ENCODE data around the gene FOXO6. TPM values are rescaled to one million over a fixed set of nuclear protein-coding genes. Genes with fewer than 3 reads are reported as not detected.

FOXO6 gene
- total RNA-seq, 8 experiments from 2014 or later, result 0.36 to 3.6 (median 1.3) TPM

- H3K4me3 ChIP-seq, result no peak overlapping the region
- no peak overlapping the region for H3K27ac ChIP-seq
- peaks cover 22 to 44% of the 10 kb centered on the region in 2 donors for H3K4me1 ChIP-seq (replicated peaks in 1 of 2)
- in situ Hi-C loops (cut with MboI; ENCODE audit: low pct_unique_long_range_greater_than_20kb in 2 of 9, low sequenced_read_pairs in 9 of 9, unreplicated experiment in 9 of 9), result no loop called here
- ATAC-seq (replicated peaks in 6 of 8), result no peak
- WGBS, 10 experiments, result 71 to 100% (median 90%) methylated on average over 1 to 6 of the region's 10 CpGs; no CpG with 5 or more reads in 4 of the 10 experiments
These were observed 1.8 kb upstream of the FOXO6 start for GRCh38 chr1:41359211-41360073.

- Histone ChIP-seq H3K4me3 (peak overlapping the region in 4 of 5 donors; percentile 4 to 75 (median 32)), H3K27ac (no peak overlapping the region), H3K4me1 (replicated peaks in 1 of 2) (peaks cover 28 to 51% of the 10 kb centered on the region in 2 donors)
- peak in 5 of 8 experiments; percentile 1 to 21 (median 2) for ATAC-seq (replicated peaks in 6 of 8)
- in situ Hi-C loops (cut with MboI; ENCODE audit: low pct_unique_long_range_greater_than_20kb in 2 of 9, low sequenced_read_pairs in 9 of 9, unreplicated experiment in 9 of 9), result no loop called here
- WGBS, 10 experiments, result 30 to 80% (median 50%) methylated on average over 1 to 12 of the region's 12 CpGs; no CpG with 5 or more reads in 1 of the 10 experiments
These were observed 1.0 kb upstream of the FOXO6 start for GRCh38 chr1:41360074-41360785.

GRCh38 chr1:41361495-41362356, 492 bp downstream of the FOXO6 start:
- peak overlapping the region; percentile 8 to 28 for H3K27ac ChIP-seq
- H3K4me3 ChIP-seq, result peak overlapping the region; percentile 46 to 75 (median 50)
- in situ Hi-C loops (cut with MboI; ENCODE audit: low pct_unique_long_range_greater_than_20kb in 2 of 9, low sequenced_read_pairs in 9 of 9, unreplicated experiment in 9 of 9), result no loop called here
- WGBS, 10 experiments, result 0 to 2% (median 0%) methylated on average over 1 to 15 of the region's 113 CpGs; no CpG with 5 or more reads in 7 of the 10 experiments
- H3K4me1 ChIP-seq (replicated peaks in 1 of 2), result peaks cover 43 to 64% of the 10 kb centered on the region in 2 donors
- peak; percentile 1 to 21 (median 8) for ATAC-seq (replicated peaks in 6 of 8)

- Histone ChIP-seq H3K4me1 (replicated peaks in 1 of 2) (peaks cover 46 to 66% of the 10 kb centered on the region in 2 donors), H3K27ac (peak overlapping the region in 1 of 2 donors; percentile 8), H3K4me3 (peak overlapping the region; percentile 46 to 75 (median 50))
- ATAC-seq (replicated peaks in 6 of 8), result no peak
- in situ Hi-C loops (cut with MboI; ENCODE audit: low pct_unique_long_range_greater_than_20kb in 2 of 9, low sequenced_read_pairs in 9 of 9, unreplicated experiment in 9 of 9), result no loop called here
- WGBS, 10 experiments, result 0 to 10% (median 5%) methylated on average over 2 to 6 of the region's 20 CpGs; no CpG with 5 or more reads in 7 of the 10 experiments
These were observed 1.1 kb downstream of the FOXO6 start for GRCh38 chr1:41362357-41362721.

GRCh38 chr1:41362749-41363590, 1.7 kb downstream of the FOXO6 start:
- in situ Hi-C loops (cut with MboI; ENCODE audit: low pct_unique_long_range_greater_than_20kb in 2 of 9, low sequenced_read_pairs in 9 of 9, unreplicated experiment in 9 of 9), result no loop called here
- no peak overlapping the region for H3K27ac ChIP-seq
- peak overlapping the region; percentile 46 to 75 (median 50) for H3K4me3 ChIP-seq
- ATAC-seq (replicated peaks in 6 of 8), result no peak
- WGBS, 10 experiments, result 0 to 44% (median 23%) methylated on average over 2 to 5 of the region's 8 CpGs; no CpG with 5 or more reads in 7 of the 10 experiments
- peaks cover 40 to 65% of the 10 kb centered on the region in 2 donors for H3K4me1 ChIP-seq (replicated peaks in 1 of 2)

GRCh38 chr1:41363591-41364320, 2.5 kb downstream of the FOXO6 start:
- 73 to 100% (median 83%) methylated on average over 1 to 3 of the region's 4 CpGs; no CpG with 5 or more reads in 5 of the 10 experiments for WGBS, 10 experiments
- in situ Hi-C loops (cut with MboI; ENCODE audit: low pct_unique_long_range_greater_than_20kb in 2 of 9, low sequenced_read_pairs in 9 of 9, unreplicated experiment in 9 of 9), result no loop called here
- ATAC-seq (replicated peaks in 6 of 8), result no peak
- H3K4me1 ChIP-seq (replicated peaks in 1 of 2), result peaks cover 38 to 61% of the 10 kb centered on the region in 2 donors
- peak overlapping the region in 1 of 5 donors; percentile 75 for H3K4me3 ChIP-seq
- no peak overlapping the region for H3K27ac ChIP-seq

GRCh38 chr1:41364442-41365319, 3.4 kb downstream of the FOXO6 start:
- in situ Hi-C loops (cut with MboI; ENCODE audit: low pct_unique_long_range_greater_than_20kb in 2 of 9, low sequenced_read_pairs in 9 of 9, unreplicated experiment in 9 of 9), result no loop called here
- ATAC-seq (replicated peaks in 6 of 8), result no peak
- Histone ChIP-seq H3K4me1 (replicated peaks in 1 of 2) (peaks cover 38 to 54% of the 10 kb centered on the region in 2 donors), H3K4me3 (no peak overlapping the region), H3K27ac (no peak overlapping the region)
- 60 to 79% (median 66%) methylated on average over 1 to 7 of the region's 10 CpGs; no CpG with 5 or more reads in 6 of the 10 experiments for WGBS, 10 experiments

GRCh38 chr1:41365320-41365633, 4.0 kb downstream of the FOXO6 start:
- no peak for ATAC-seq (replicated peaks in 6 of 8)
- in situ Hi-C loops (cut with MboI; ENCODE audit: low pct_unique_long_range_greater_than_20kb in 2 of 9, low sequenced_read_pairs in 9 of 9, unreplicated experiment in 9 of 9), result no loop called here
- H3K27ac ChIP-seq, result no peak overlapping the region
- peaks cover 38 to 50% of the 10 kb centered on the region in 2 donors for H3K4me1 ChIP-seq (replicated peaks in 1 of 2)
- H3K4me3 ChIP-seq, result peak overlapping the region in 1 of 5 donors; percentile 36

- H3K4me3 ChIP-seq, result peak overlapping the region; percentile 21 to 36 (median 31)
- in situ Hi-C loops (cut with MboI; ENCODE audit: low pct_unique_long_range_greater_than_20kb in 2 of 9, low sequenced_read_pairs in 9 of 9, unreplicated experiment in 9 of 9), result no loop called here
- H3K27ac ChIP-seq, result no peak overlapping the region
- ATAC-seq (replicated peaks in 6 of 8), result peak in 5 of 8 experiments; percentile 17 to 54 (median 46)
- peaks cover 43 to 52% of the 10 kb centered on the region in 2 donors for H3K4me1 ChIP-seq (replicated peaks in 1 of 2)
- WGBS, 10 experiments, result no CpG with 5 or more reads among the region's 23 CpGs
These were observed 4.7 kb downstream of the FOXO6 start for GRCh38 chr1:41365772-41366454.

- Histone ChIP-seq H3K4me1 (replicated peaks in 1 of 2) (peaks cover 51 to 60% of the 10 kb centered on the region in 2 donors), H3K4me3 (peak overlapping the region; percentile 21 to 36 (median 31)), H3K27ac (peak overlapping the region in 1 of 2 donors; percentile 14)
- 46 to 60% methylated on average over 1 to 9 of the region's 51 CpGs; no CpG with 5 or more reads in 8 of the 10 experiments for WGBS, 10 experiments
- in situ Hi-C loops (cut with MboI; ENCODE audit: low pct_unique_long_range_greater_than_20kb in 2 of 9, low sequenced_read_pairs in 9 of 9, unreplicated experiment in 9 of 9), result no loop called here
- peak in 5 of 8 experiments; percentile 7 to 34 (median 31) for ATAC-seq (replicated peaks in 6 of 8)
These were observed 5.4 kb downstream of the FOXO6 start for GRCh38 chr1:41366455-41367287.
